Upper lobe of left lung (tissue), 4 donors: ENCODE measurements around the gene TSG101.

Source experiments
- POLR2A ChIP-seq, 4 donors: fragments of 450-650 bp; IDR thresholded peaks; one replicate each; pipeline ENCODE4 v1.5.1; 2016 to 2017; ENCODE audit warnings: antibody characterized with exemption in 4 of 4, mild to moderate bottlenecking in 2 of 4
- POLR2AphosphoS5 ChIP-seq, 2 donors: sonication (generic); formaldehyde crosslinking; IDR thresholded peaks; one replicate each; pipeline ENCODE4 v1.5.1; 2017; ENCODE audit warnings: antibody characterized with exemption in 2 of 2
- TF ChIP-seq, protein P1 (sequence below), 6 experiments: fragments of 450-650 bp in 4 of 6; fragments of 200-600 bp in 2 of 6; sonication (generic) in 2 of 6; IDR thresholded peaks; one replicate each; pipeline ENCODE4 v1.5.1; 2016 to 2019; ENCODE audit warnings: antibody characterized with exemption in 6 of 6

DNA sequence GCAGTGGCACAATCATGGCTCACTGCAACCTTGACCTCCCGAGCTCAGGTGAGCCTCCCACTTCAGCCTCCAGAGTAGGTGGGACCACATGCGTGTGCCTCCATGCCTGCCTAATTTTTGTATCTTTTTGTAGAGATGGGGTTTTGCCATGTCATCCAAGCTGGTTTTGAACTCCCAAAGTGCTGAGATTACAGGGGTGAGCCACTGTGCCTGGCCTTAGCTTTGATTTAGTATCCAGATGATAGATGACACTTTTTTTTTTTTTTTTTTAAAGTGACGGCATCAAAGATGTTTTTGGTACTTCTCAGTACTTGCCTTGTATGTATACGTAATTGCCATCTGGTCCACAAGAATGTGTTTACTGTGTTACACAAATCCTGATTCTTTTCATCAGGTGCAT lies 47.7 kb downstream of the TSG101 start:
- TF ChIP-seq, protein P1, sequence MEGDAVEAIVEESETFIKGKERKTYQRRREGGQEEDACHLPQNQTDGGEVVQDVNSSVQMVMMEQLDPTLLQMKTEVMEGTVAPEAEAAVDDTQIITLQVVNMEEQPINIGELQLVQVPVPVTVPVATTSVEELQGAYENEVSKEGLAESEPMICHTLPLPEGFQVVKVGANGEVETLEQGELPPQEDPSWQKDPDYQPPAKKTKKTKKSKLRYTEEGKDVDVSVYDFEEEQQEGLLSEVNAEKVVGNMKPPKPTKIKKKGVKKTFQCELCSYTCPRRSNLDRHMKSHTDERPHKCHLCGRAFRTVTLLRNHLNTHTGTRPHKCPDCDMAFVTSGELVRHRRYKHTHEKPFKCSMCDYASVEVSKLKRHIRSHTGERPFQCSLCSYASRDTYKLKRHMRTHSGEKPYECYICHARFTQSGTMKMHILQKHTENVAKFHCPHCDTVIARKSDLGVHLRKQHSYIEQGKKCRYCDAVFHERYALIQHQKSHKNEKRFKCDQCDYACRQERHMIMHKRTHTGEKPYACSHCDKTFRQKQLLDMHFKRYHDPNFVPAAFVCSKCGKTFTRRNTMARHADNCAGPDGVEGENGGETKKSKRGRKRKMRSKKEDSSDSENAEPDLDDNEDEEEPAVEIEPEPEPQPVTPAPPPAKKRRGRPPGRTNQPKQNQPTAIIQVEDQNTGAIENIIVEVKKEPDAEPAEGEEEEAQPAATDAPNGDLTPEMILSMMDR (IDR thresholded peaks at IDR 0.05): no peak
- TF ChIP-seq POLR2A (IDR thresholded peaks at IDR 0.05): no peak
- no peak for TF ChIP-seq POLR2AphosphoS5 (IDR thresholded peaks at IDR 0.05)
